HG03442 (cell line): ENCODE data around the gene SEC31B.

ENCODE experiments used
- ATAC-seq: cut with Tn5 transposase; IDR thresholded peaks from one replicate; pipeline ENCODE4 v1.9.1; 2021; ENCODE audit warnings: mild to moderate bottlenecking, moderate library complexity; ENCODE audit not compliant: unreplicated experiment

SEC31B gene

DNA sequence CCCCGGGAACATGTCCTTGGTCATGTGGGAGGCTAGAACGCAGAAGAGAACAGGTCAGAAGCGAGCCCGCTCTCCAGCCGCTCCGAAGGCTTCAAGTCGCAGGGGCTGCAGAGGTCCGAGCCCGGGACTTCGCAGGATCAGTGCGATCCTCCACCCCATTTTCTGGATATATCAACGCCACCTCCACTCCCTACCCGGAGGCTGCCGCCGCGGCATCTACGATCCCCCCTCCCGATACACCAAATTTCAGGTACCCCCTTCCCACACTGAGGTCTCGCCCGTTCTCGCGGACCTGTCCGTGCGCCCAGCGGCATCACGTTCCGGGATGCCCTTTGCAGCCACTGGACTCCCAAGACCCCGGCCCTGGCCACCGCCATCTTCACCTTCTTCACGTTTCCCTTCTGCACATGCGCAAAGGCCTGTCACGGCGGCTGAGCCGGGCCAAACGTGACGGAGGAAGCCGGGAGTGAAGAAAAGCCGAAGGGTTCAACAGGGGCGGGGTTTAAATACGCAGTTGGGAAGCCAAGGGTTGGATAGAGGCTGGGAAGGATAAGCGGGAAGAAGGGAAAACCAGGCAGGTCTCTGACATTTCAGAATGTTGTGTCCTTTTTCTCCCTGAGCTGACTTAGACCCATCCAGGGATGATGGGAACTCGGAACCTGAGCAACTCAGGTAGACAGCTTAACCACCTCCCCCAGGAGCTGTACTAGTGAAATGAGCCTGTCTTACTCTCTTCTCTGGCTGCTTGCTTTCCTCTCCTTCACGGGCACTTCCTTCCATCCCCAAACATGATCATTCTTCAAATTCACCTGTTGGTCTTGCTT is 10.0 kb upstream of the SEC31B start, which contains the start of gene NDUFB8:
NDUFB8 (minus strand) TSS at position 397 of the 824 bp plus-strand sequence; CDS start at position 377, 20 bp downstream.
- ATAC-seq = peak; percentile 62

DNA sequence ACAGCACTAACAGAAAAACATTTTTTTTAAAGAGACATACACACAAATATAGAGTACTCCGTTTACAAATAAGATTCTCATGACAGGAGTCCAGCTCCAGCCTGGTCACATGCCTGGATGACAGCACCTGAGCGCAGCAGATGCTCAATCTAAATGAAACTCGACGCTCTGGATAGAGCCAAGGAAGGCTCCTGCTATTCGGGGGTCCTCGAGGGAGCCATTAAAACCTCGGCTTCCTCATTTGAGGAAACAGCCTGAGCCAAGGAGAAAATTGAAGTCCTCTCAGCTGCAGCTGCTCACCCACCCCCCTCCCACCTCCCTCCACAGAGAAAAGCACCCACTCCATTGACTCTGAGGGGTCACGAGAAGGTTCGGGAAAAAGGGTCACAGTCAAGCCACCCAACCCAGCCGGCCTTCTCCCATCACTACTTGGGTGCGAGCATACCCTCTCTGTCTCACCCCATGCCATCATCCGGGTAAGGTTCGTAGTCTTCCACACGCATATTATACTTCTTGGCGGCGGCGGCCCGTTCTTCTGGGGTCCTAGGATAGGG is 9.3 kb upstream of the SEC31B start:
- peak; percentile 26 for ATAC-seq

DNA sequence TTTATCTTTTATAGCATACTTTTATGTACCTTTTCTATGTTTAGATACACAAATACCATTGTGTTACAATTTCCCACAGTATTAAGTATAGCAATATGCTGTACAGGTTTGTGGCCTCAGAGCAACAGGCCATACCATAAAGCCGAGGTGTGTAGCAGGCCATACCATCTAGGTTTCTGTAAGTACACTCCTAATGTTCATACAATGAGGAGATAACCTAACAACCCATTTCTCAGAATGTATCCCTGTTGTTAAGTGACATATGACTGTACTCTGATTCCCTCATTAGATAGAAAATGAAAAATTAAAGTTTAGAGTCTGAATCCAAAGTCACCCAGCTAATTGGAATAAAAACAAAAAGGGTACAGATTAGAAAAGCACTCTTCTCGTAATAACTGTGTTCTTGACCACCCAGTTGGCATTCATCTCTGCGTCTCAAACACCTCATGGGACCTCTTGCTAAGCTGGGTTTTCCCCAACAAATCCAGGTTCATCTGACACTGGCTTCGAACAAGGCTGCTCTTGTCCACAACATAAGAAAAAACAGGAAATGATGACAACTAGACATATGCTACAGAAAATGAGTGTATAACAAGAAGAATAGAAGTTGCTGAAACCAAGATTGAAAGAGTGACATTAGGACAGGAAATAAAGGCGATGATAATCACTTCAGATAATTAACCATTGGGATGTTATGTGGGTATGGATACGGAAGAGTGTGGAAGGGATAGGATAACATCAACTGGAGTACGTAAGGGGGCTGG is 8.6 kb upstream of the SEC31B start:
- no peak for ATAC-seq

DNA sequence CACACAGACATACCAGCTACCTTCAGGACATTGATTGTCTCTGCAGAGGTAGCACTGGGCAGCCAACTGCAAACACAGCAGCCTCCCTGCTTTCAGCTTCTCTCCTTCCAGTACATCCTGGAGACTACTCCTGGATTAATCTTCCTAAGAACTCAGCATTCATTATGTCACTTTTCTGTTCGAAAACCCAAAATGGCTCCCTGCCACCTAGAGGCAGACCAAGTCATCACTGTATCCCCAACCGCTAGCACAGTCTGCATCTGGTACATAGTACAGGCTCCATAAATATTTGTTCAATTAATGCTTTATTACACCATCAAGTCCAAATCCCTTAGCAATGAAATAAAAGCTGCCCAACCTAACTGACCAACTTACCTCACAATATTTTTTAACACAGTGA is 5.0 kb upstream of the SEC31B start:
- no peak for ATAC-seq

DNA sequence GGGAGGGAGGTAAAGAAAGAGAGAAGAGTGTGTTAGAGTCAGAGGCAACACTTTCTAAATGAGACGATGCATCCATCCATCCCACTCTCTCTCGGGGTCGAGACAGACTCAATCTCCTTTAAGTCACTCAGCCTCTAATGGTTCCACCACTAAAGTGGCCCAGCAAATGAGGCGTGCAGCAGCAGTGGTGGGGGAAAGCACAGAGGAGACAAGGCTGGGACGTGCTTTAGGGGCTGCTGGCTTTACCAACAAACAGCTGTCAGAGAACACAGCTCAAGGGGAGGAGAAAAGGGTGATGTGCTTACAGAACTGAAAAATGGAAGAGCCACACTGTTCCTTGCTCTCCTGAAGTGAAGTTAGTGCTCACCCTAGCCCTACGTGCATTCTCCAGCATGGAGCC is 4.5 kb upstream of the SEC31B start:
- ATAC-seq = no peak

DNA sequence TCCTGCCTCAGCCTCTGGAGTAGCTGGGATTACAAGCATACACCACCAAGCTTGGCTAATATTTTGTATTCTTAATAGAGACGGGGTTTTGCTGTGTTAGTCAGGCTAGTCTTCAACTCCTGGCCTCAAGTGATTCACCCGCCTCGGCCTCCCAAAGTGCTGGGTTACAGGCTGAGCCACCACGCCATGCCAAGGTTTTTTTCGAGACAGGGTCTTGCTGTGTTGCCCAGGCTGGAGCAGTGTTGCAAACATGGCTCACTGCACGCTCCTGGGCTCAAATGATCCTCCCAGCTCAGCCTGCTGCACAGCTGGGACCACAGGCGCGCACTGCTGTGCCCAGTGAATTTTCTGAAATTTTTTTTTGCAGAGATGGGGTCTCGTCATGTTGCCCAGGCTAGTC is 3.3 kb upstream of the SEC31B start:
- ATAC-seq = no peak

DNA sequence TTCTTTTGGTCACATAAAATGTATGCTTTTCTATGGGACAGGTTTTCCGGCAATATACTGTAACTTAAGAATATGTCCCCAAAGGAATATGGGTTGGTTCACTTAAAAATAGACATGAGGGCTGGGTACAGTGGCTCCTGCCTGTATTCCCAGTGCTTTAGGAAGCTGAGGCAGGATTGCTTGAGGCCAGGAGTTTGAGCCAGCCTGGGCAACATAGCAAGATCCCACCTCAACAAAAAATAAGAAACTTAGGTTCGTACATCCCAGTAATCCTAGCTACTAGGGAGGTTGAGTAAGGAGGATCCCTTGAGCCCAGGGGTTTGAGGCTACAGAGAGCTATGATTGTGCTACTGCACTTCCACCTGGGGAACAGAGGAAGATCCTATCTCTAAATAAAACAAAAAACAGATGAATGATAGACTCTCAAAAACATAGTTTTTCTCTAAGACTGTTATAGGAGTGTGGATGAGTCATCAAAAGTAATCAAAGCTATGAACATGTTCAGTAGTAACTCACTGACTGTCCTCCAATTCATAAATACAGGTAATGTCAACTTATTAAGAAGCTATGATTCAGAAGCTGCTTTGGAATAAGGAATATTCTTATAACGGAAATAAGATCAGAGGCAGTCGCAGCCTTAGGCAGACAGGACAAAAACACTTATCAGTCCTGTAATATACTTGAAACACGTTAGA is 2.6 kb upstream of the SEC31B start:
- ATAC-seq = no peak

DNA sequence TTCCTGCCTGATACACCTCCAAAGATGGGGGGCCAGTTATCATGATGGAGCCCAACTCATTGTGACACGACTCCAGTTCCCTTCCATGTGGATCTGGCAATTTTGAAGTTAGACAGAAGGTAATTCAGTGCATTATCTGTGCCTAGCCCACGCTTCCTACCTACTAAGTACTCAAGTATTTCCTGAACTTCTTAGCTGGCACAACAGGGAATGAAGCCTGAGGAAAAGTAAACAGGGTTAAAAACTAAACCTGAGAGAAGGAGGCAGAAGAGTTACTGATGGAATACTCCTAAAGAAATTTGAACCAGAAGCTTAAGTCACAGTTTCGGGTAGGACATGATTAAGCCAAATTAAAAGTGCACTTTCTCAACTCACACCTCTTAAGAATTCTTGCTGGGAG is 1.1 kb upstream of the SEC31B start:
- no peak for ATAC-seq

DNA sequence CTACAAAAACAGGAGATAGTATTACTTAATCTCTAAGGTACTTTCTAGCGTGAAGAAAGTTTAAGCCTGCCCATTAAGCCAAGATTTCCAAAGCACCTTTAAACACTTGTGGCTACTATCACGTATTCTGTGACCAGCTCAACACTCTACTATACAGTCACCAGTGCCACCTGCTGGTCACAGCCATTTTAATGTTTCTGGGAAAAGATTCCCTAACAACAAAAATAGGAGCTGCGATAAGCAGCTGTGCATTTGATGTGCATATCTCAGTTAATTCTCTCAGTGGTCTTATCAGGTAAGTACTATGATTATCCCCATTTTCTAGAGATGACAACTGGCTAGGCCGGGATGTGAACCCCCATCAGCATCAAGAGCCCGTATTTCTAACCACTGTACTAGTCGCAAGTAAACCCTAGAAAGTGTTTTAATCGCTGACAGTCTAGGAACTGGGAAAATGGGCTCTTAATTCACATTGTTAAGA is 860 bp downstream of the SEC31B start:
- ATAC-seq = no peak

DNA sequence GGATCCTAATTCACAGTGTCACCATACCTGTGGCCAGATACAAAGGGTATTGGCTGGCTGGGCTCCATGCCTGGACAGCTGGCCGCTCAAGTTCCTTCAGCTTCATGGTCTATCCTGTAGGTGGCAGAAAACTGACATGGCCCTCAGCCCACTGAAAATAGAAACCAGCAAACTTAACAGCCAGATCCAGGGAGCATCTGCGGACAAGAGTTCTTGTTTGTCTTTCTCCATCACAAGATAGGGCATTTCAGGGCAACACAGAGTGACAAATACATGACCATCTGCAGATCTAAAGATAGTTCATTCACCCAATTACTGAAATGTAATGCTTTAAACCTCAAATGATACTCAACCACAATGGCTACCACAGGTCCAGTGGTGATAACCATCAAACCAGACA is 2.8 kb downstream of the SEC31B start:
- ATAC-seq = no peak

DNA sequence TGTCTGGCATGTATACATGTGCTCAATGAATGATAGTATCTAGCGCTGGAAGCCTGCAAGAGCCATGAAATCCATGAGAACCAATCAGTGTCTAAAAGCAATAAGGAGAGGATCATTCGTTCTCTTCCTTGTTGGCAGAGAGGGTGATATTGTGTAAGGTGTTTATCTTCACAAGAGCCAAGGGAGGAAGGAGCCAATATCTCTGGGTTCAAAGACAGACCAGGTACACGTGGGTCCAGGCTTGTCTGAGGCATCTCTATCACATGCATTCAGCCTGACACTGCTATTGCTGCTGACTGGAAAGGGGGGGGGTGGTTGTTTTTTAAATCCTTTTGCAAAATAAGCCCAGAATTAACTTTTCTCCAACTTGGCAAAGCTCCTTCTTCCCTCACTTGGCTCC is 4.0 kb downstream of the SEC31B start:
- ATAC-seq = no peak

DNA sequence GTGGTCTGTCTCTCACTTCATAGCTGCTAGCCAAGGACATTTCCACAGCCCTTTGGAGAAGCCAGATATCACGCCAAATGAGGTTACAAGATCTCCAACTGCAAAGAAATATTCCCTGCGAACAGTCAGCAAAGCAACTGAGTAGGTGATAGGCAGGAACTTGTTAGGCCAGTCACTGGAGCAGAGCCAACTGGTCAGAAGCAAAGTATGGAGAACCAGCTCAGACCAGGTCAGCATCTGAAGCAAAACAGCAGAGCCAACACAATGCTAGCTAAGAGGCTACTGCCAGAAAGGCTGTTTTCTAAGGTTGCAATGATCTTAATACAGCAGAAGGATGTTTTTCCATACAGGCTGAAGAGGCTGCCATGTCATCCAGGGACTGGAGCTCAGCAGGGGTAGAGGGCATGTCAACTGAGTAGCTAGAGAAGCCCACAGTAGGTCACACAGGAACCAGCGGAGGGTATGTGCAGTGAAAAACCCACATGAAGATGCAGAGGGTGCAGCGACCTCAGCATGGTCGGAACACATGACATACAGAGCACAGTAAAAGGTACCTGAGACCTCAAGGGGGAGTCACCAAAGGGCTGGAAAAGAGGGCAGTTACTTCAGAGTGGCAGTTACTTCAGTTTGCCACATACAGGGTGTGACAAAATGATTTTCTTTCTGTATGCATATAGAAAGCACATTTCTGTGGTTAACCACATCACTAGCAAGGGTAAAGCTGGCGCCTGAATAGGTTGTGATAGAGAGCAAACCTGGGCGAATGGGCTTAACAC is 8.9 kb downstream of the SEC31B start:
- ATAC-seq = peak; percentile 41

DNA sequence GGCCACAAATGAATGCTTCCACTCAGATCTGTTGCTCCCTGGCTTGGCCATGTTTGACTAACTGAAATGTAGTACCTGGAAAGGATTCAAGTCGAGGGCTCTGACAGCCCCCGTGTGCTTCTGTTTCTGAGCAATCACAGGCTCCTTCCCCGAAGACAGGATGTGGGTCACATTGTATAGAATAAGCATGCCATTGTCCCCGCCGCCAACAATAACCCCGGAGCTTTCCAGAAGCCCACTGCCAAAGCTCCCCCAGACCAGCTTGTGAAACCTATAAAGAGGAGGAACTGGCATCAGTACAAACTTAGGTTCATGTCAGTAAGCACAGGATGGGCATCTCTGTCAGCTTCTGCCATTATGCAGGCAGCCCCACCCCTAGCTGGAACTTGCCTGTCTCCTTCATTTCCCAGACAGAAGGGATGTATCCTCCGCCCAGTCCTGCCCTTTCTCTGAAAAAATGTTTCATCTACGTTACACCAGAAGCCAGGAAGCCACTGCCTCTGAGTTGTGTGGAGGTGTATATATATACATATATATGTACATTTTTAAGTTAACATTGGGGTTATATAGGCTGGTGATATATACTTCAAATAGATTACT is 10.3 kb downstream of the SEC31B start:
- ATAC-seq = no peak

DNA sequence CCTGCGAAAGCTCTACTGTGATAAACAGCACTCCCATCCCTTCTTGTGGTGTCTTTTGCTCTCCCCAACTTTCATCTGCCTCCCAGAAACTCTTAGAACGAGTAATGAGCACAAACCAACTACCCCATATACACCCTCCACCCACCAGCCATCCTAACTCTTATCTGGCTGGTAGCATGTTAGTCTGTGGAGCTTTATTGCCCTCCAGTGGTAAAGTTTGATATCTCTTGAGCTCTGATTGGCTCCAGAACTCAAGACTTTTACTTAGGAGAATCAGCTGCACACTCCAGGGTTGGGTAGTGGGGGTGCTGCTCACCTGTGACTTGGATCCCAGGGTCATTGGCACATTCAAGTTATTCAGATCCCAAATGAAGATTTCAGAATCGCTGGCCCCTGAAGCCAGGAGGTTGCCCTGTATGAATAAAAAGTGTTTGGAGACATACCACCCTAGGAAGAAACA is 10.9 kb downstream of the SEC31B start:
- ATAC-seq = no peak

DNA sequence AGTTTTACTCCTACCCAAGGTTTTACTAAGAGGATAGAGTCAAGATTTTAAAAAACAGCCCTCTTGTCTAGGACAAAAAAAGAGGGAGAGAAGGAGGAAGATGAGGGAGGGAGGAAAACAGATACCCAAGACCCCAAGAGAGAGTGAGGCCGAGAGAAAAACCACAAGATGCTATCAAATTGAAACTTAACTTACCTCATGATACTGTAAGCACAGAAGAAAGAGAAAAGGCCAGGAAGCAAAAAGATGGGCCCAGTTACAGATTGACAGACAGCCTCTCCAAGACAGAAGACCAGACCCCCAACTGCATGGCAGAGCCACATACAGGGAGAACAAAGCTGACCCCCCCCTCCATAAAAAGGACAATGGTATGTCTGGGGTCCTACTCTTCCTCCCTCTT is 11.4 kb downstream of the SEC31B start:
- ATAC-seq = no peak

DNA sequence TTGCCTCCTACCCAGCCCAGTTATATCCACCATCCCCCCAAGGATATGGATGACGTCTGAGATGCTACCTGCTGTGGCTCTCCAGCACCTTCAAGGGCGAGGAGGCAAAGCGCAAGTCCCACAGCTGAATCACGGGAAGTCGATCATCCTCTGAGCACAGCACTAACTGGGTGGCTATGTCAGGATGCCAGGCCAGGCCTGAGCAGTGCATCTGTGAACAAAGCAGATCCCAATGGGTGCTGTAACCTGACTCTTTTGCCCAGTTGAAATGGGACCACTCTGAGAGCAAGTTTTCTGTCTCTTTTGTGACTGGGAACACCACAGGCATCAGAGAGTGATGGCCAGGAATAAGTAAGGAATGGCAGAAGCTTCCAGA is 12.3 kb downstream of the SEC31B start:
- no peak for ATAC-seq

DNA sequence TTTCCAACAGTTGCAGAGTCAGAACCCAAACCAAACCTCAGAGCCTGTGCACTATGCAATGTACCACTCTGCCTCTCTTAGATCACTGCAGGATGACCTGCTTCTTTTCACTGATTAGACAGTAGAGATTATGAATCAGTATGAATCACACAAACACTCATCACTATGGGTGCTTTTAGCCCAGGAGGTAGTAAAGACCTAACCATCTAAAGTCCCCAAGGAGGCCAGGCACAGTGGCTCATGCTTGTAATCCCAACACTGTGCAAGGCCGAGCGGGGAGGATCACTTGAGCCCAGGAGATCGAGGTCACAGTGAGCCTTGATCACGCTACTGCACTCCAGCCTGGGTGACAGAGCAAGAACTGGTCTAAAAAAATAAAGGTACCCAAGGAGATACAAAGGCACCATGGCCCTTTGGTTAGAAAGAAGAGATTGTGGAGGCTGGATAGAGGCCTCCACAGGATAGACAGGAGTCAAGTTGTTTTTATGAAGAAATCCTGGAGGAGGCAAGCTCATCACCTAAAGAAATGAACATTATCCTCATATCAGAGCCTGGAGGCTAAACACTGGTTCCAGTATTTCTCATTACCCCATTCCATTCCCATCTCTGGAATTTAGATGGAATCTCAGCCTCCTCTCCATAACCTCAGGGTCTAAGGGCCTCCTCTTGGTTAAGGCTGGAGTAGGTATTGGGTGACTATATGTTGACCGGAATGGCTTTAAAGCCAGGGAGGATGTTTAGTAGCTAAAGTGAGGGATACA is 12.9 kb downstream of the SEC31B start:
- ATAC-seq = no peak

DNA sequence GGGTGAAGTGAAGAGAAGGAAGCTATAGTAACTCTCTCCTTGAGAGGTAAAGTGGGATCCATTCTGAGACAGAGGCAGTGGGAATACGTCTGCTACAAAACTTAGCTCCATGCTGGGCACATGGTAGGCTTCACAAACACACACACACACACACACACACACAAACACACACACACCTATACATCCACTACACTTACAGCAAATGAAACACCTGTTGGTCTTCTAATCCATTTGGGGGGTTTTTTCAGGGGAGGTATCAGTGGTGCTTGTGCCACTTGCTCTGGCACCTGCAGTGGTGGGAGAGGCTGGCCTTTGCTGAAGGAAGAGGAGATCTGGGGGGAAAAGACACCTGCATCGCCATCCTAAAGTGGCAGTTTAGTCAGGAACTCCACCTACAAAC is 14.5 kb downstream of the SEC31B start:
- ATAC-seq = no peak

DNA sequence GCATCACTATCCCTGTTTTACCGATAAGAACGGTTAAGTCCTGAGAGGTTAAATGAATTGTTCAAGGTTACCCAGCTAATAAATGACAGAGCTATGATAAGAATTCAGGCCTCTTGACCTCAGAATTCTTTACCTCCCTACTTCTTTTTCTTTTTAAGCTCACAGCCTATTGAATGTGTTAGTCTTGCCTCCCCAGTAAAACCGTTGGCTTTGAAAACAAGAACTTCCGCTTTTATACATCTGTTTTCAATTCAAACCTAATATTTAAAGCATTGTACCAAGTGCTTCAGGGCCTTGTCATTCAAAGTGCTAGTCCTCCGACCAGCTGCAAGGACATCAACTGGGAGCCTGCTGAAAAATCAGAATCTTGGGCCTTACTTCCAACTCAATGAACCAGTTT is 15.6 kb downstream of the SEC31B start:
- no peak for ATAC-seq
